Body of pancreas (tissue), 4 donors: ENCODE results near the gene SCG2.

Experiments used
- CTCF ChIP-seq, 7 experiments: fragments of 450-650 bp in 4 of 7; fragments of 200-600 bp in 3 of 7; sonication (generic) in 3 of 7; IDR thresholded peaks; one replicate each; pipeline ENCODE4 v1.5.1; 2016 to 2019; ENCODE audit warnings: antibody characterized with exemption in 7 of 7
- POLR2A ChIP-seq, 3 donors: fragments of 450-650 bp; IDR thresholded peaks; one replicate each; pipeline ENCODE4 v1.6.1; 2016; ENCODE audit warnings: antibody characterized with exemption in 3 of 3, mild to moderate bottlenecking in 2 of 3

GRCh38 chr2:223613017-223613950, 11.1 kb upstream of the SCG2 start:
- TF ChIP-seq CTCF (IDR thresholded peaks at IDR 0.05) (no peak), POLR2A (IDR thresholded peaks at IDR 0.05) (peak in 2 of 3 donors; percentile 27 to 35)
